ENCODE data around the gene ADD3. TPM values are rescaled to one million over a fixed set of nuclear protein-coding genes. Genes with fewer than 3 reads are reported as not detected.
"Not testable (repeated sequence)": the region's sequence is repeated elsewhere in the genome, so short reads cannot be mapped to it uniquely, and the experiment has no call there.

The ADD3 gene
- total RNA-seq, 1 experiment from 2014 or later, result 57.8 TPM

GRCh38 chr10:110101464-110102144 lies 93.8 kb downstream of the ADD3 start:
- Histone ChIP-seq H3K4me3 (no peak overlapping the region), H3K27me3 (no peaks in the 10 kb centered on the region), H3K36me3 (peaks cover 3% of the 10 kb centered on the region; the same call in 1 of the 2 replicates), H3K4me1 (no peaks in the 10 kb centered on the region; the same call in 1 of the 2 replicates), H3K27ac (no peak overlapping the region), H3K9me3 (replicated peaks) (no peaks in the 10 kb centered on the region; the same call in 1 of the 2 replicates)
- DNase-seq, result no peak

GRCh38 chr10:110103921-110104461 lies 96.2 kb downstream of the ADD3 start:
- no peak overlapping the region for H3K4me3 ChIP-seq
- DNase-seq, result no peak
- no peaks in the 10 kb centered on the region for H3K27me3 ChIP-seq
- peaks cover 6% of the 10 kb centered on the region for H3K36me3 ChIP-seq
- no peak overlapping the region for H3K27ac ChIP-seq
- H3K9me3 ChIP-seq (replicated peaks), result no peaks in the 10 kb centered on the region; the same call in 1 of the 2 replicates
- no peaks in the 10 kb centered on the region for H3K4me1 ChIP-seq

GRCh38 chr10:110105873-110106272 lies 98.1 kb downstream of the ADD3 start:
- no peak for DNase-seq
- no peak overlapping the region for H3K27ac ChIP-seq
- H3K36me3 ChIP-seq, result peaks cover 6% of the 10 kb centered on the region
- no peaks in the 10 kb centered on the region for H3K27me3 ChIP-seq
- H3K4me1 ChIP-seq, result no peaks in the 10 kb centered on the region
- H3K9me3 ChIP-seq (replicated peaks), result no peaks in the 10 kb centered on the region; the same call in 1 of the 2 replicates
- H3K4me3 ChIP-seq, result no peak overlapping the region

- Histone ChIP-seq H3K4me1 (no peaks in the 10 kb centered on the region), H3K9me3 (replicated peaks) (no peaks in the 10 kb centered on the region; the same call in 1 of the 2 replicates), H3K4me3 (no peak overlapping the region), H3K27ac (no peak overlapping the region), H3K27me3 (no peaks in the 10 kb centered on the region), H3K36me3 (peaks cover 6% of the 10 kb centered on the region)
- no peak for DNase-seq
Measured at GRCh38 chr10:110107430-110107829, 99.6 kb downstream of the ADD3 start.

- H3K27me3 ChIP-seq, result no peaks in the 10 kb centered on the region
- DNase-seq, result no peak
- H3K4me3 ChIP-seq, result no peak overlapping the region
- no peak overlapping the region for H3K27ac ChIP-seq
- H3K9me3 ChIP-seq (replicated peaks), result no peaks in the 10 kb centered on the region; the same call in 1 of the 2 replicates
- H3K4me1 ChIP-seq, result no peaks in the 10 kb centered on the region
- H3K36me3 ChIP-seq, result peaks cover 8% of the 10 kb centered on the region
Measured at GRCh38 chr10:110107887-110108286, 100.1 kb downstream of the ADD3 start.

- Histone ChIP-seq H3K4me1 (no peaks in the 10 kb centered on the region), H3K27me3 (no peaks in the 10 kb centered on the region), H3K4me3 (no peak overlapping the region), H3K9me3 (replicated peaks) (no peaks in the 10 kb centered on the region; the same call in 1 of the 2 replicates), H3K27ac (no peak overlapping the region), H3K36me3 (peaks cover 12% of the 10 kb centered on the region)
- DNase-seq, result no peak
Measured at GRCh38 chr10:110109511-110109910, 101.7 kb downstream of the ADD3 start.

GRCh38 chr10:110110338-110110737 lies 102.6 kb downstream of the ADD3 start:
- no peak overlapping the region for H3K4me3 ChIP-seq
- no peaks in the 10 kb centered on the region; the same call in 1 of the 2 replicates for H3K9me3 ChIP-seq (replicated peaks)
- H3K4me1 ChIP-seq, result no peaks in the 10 kb centered on the region
- no peaks in the 10 kb centered on the region for H3K27me3 ChIP-seq
- DNase-seq, result no peak
- H3K27ac ChIP-seq, result no peak overlapping the region
- peaks cover 15% of the 10 kb centered on the region for H3K36me3 ChIP-seq

- Histone ChIP-seq H3K27me3 (no peaks in the 10 kb centered on the region), H3K36me3 (peaks cover 12% of the 10 kb centered on the region), H3K4me3 (no peak overlapping the region), H3K4me1 (no peaks in the 10 kb centered on the region), H3K9me3 (replicated peaks) (no peaks in the 10 kb centered on the region), H3K27ac (no peak overlapping the region)
- DNase-seq, result no peak
Measured at GRCh38 chr10:110113670-110114337, 106.0 kb downstream of the ADD3 start.

- H3K27me3 ChIP-seq; H3K4me1 ChIP-seq; H3K4me3 ChIP-seq; H3K27ac ChIP-seq; H3K9me3 ChIP-seq (replicated peaks); DNase-seq: not testable (repeated sequence)
- H3K36me3 ChIP-seq, result peaks cover 18% of the 10 kb centered on the region
Measured at GRCh38 chr10:110114668-110115067, 106.9 kb downstream of the ADD3 start.

GRCh38 chr10:110115784-110116520 lies 108.2 kb downstream of the ADD3 start:
- no peak overlapping the region for H3K27ac ChIP-seq
- DNase-seq, result no peak
- H3K36me3 ChIP-seq, result peaks cover 20% of the 10 kb centered on the region
- H3K4me3 ChIP-seq, result no peak overlapping the region
- H3K9me3 ChIP-seq (replicated peaks), result no peaks in the 10 kb centered on the region
- H3K27me3 ChIP-seq, result no peaks in the 10 kb centered on the region
- no peaks in the 10 kb centered on the region for H3K4me1 ChIP-seq

- H3K4me1 ChIP-seq, result no peaks in the 10 kb centered on the region
- H3K27me3 ChIP-seq, result no peaks in the 10 kb centered on the region
- no peaks in the 10 kb centered on the region for H3K9me3 ChIP-seq (replicated peaks)
- H3K4me3 ChIP-seq, result no peak overlapping the region
- DNase-seq, result no peak
- no peak overlapping the region for H3K27ac ChIP-seq
- peaks cover 22% of the 10 kb centered on the region for H3K36me3 ChIP-seq
Measured at GRCh38 chr10:110118891-110119621, 111.3 kb downstream of the ADD3 start.

GRCh38 chr10:110123594-110123993 lies 115.8 kb downstream of the ADD3 start:
- H3K4me1 ChIP-seq, result no peaks in the 10 kb centered on the region
- no peaks in the 10 kb centered on the region for H3K27me3 ChIP-seq
- no peaks in the 10 kb centered on the region for H3K9me3 ChIP-seq (replicated peaks)
- no peak for DNase-seq
- H3K36me3 ChIP-seq, result peaks cover 14% of the 10 kb centered on the region
- H3K27ac ChIP-seq, result no peak overlapping the region
- no peak overlapping the region for H3K4me3 ChIP-seq

- Histone ChIP-seq H3K27me3 (no peaks in the 10 kb centered on the region), H3K4me3 (no peak overlapping the region), H3K27ac (no peak overlapping the region), H3K4me1 (no peaks in the 10 kb centered on the region), H3K9me3 (replicated peaks) (no peaks in the 10 kb centered on the region), H3K36me3 (peaks cover 6% of the 10 kb centered on the region; the same call in 1 of the 2 replicates)
- DNase-seq, result no peak
Measured at GRCh38 chr10:110129490-110129889, 121.7 kb downstream of the ADD3 start.

GRCh38 chr10:110134917-110135316 lies 127.1 kb downstream of the ADD3 start:
- DNase-seq, result no peak
- H3K36me3 ChIP-seq, result peaks cover 6% of the 10 kb centered on the region; the same call in 1 of the 2 replicates
- H3K4me1 ChIP-seq, result no peaks in the 10 kb centered on the region
- no peaks in the 10 kb centered on the region for H3K27me3 ChIP-seq
- no peak overlapping the region for H3K4me3 ChIP-seq
- no peaks in the 10 kb centered on the region for H3K9me3 ChIP-seq (replicated peaks)
- H3K27ac ChIP-seq, result no peak overlapping the region

All from SJCRH30 (cell line).